HG03469 (cell line): ENCODE measurements around the gene FBXL17.
A peak's percentile ranks its signal among the peaks of the same experiment; 100 is the strongest.
"Not testable (repeated sequence)": the region's sequence is repeated elsewhere in the genome, so short reads cannot be mapped to it uniquely, and the experiment has no call there.

ENCODE experiments used
- ATAC-seq: cut with Tn5 transposase; IDR thresholded peaks from one replicate; pipeline ENCODE4 v1.9.1; 2021; ENCODE audit warnings: mild to moderate bottlenecking, moderate library complexity, moderate number of reproducible peaks; ENCODE audit not compliant: unreplicated experiment

Gene FBXL17

DNA sequence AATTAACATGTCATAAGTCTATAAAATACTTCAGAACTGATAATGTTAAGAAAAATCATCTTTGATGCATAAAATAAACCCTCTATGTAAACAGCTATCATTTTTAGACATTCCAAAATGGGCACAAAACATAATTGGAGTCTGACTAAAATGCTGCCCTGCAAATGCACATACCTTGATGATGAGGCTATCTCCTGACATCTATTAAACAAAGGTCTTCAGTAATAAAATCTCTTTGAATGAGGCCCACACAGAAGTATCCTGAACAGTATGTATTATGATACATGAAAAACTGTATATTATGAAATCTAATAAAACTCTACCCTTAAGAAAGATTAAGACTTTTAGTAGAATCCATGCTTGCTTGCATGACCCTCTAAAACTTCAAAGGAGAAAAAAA lies 66.1 kb downstream of the FBXL17 start:
- no peak for ATAC-seq

GRCh38 chr5:108312258-108312657 lies 69.6 kb downstream of the FBXL17 start:
- ATAC-seq = no peak

- no peak for ATAC-seq
Observed at GRCh38 chr5:108311682-108312081, 70.2 kb downstream of the FBXL17 start.

DNA sequence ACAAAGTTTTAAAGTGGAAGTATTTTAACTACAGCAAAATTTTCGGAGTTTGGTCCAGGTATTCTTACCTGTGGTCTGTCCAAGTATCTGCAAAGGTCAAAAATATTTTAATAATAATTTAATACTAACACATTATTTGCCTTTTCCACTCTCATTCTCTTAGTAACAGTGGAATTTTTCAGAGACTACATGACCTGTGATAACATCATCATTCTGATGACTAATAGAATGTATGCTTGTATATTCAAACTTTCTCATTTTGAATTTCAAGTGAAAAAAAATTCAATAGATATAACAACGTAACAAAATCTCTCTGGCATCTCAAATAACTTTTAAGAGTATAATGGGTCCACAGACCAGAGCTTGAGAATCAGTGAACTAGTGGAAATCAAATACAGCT lies 78.3 kb downstream of the FBXL17 start:
- ATAC-seq = no peak

DNA sequence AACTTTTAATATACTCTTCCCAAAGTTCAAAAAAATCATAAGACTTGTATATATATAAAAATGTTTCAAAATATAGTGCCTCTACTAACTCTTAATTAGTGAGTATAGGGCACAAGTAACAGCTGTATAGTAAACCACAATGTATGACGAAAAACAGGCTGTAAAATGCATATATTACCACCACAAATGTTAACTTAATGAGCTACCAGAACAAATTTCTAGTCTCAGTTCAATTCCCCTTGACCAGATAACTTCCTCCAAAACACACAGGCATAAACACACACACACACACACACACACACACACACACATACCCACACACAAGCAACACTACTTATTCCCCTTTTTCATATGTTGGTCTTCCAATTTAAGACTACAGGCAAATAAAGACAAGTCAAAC lies 78.8 kb downstream of the FBXL17 start:
- ATAC-seq = no peak

DNA sequence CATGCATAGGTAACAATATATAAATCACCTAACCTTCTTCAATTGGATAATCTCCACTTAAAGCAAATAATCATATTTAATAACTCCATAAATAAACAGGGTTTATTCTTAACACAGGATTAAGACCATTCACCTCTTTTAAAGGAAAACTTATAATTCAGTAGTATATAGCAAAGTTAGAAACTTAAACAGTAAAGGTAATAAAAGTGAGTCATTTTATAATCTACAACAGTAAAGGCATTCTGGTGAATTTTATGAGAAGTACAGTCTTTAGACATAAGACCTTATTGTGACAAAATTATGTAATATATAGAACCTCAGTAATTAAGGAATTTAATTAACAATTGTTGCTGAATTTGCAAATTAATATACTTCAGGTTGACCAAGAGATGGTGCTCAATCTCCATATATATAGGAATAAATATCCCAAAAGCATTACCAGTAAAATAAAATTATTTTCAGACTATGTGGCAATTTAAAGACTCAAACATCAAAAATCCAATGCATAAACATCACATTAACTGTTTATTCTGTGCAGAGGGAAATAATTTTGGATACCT lies 84.8 kb downstream of the FBXL17 start:
- no peak for ATAC-seq

- no peak for ATAC-seq
Observed at GRCh38 chr5:108295578-108296368, 86.1 kb downstream of the FBXL17 start.

- ATAC-seq = no peak
Observed at GRCh38 chr5:108280960-108281569, 100.8 kb downstream of the FBXL17 start.

DNA sequence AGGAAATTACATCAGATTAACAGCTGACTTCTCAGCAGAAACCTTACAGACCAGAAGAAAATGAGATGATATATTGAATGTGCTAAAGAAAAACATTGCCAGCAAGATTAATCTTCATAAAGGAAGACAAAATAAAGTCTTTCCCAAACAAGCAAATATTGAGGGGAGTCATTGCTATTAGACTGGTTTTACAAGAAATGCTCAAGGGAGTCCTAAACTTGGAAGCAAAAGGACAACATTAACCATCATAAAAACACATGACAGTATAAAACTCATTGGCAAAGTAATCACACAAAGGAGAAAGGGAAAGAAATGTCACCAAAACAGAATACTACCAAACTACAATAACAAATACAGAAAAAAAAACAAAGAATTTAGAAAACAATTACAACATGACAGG lies 101.7 kb downstream of the FBXL17 start:
- ATAC-seq = no peak

DNA sequence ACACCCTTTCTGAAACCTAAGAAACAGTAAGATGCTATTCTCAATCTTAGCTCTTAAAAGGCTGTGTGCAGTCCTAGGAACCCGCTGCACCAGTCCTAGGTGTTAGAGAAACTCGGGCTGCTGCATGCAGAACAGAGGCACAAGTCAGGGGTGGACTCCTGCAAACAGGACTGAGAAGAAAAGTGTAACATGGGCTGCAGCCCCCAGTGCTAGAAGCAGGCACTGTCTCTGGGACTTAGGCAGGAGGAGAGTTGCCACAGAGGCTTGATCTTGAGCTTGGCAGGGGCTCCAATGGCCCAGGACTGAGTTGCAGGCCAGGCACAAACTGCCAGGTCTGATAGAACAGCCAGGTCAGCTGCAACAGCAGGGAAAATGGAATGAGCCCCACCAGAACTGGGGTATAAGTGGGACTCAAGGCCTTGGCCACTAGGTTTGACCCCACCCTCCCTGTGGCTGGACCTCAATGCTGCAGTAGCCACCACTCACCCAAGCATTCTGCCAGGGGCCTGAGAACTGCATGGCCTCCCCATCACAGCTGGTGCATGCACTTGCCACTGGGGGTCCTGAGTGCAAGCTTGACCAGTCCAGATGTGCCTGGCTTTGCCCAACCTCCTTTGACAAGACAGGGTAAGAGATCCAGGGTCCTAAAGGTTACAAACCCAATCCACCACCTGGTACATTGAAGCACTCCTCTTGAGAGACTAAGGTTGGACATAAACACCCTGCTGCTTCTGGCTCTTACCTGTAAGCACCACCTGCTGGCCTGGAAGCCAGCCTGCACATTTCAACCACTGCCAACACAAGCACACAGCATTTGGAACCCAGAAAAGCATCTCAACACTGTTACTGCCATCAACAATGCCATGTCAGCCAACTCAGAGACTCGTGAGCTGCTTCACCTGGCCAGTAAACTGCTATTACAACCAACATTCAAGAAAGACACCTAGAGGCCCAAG lies 103.3 kb downstream of the FBXL17 start:
- no peak for ATAC-seq

DNA sequence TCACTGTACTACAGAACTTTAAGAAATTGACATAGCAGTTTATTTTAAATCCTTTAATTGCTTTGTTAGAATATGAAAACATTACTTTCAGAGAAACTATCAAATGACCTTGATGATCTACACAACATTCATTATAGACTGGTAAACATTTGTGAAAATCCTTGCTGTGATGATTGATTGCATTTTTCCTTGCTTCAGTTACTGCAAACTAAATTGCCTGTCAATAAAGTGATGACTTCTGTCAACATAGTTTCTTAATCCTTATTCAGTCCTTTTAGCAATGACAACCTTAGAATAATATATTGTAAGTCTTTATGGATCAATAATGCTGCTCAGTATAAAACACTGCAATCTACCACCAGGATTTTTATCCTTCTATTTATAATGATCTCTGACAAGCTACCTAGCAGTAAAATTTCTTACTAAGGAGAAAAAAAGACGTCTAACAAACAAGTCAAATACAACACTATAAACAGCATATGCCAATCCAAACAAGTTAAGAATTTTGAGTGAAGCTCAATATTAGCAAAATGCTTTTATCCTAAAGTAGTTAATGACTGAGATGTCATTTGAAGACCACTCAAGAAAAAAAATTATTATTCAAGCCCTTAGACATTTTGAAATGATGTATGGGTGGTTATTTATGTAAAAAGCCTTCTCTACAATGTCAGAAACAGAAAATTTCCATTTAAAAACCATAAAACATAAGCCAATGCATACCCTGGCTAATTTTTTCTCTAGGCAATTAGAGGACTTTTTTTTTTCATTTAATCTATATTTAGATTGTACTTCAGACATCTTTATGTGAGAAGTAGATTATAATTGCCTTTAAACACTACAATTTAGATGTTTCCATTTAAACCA lies 105.5 kb downstream of the FBXL17 start:
- ATAC-seq = no peak

DNA sequence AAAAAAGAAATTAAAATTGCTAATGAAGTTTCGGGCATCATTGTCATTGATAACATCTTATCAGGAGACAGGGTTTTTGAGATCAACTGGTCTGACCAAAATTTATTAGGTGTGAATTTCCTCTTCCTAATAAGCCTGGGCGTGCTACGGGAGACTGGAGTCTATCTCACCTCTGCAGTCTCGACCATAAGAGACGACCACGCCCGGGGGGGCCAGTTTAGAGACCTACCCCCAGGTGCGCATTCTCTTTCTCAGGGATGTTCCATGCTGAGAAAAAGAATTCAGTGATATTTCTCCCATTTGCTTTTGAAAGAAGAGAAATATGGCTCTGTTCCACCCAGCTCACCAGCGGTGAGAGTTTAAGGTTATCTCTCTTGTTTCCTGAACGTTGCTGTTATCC lies 107.8 kb downstream of the FBXL17 start:
- ATAC-seq = not testable (repeated sequence)

GRCh38 chr5:108271127-108271526 lies 110.8 kb downstream of the FBXL17 start:
- no peak for ATAC-seq

GRCh38 chr5:108266242-108266641 lies 115.7 kb downstream of the FBXL17 start:
- no peak for ATAC-seq

DNA sequence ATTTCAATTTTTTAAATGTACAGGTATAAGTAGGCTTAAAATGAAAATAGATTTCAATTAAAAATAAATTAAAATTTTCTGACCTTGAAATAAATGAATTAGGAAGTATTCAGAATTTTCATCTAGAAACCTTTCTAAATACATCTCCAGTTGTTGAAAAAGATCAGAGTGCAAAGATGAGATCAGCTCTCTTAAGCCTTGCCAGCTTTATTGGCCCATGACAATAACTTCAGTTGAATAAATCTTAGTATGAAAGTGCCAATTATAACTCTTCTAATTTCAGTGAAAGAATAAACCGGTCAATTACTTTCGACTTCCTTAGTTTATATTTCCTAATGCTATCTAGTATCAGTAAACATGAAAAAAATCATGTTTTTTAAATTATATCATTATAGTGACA lies 117.4 kb downstream of the FBXL17 start:
- ATAC-seq = no peak

DNA sequence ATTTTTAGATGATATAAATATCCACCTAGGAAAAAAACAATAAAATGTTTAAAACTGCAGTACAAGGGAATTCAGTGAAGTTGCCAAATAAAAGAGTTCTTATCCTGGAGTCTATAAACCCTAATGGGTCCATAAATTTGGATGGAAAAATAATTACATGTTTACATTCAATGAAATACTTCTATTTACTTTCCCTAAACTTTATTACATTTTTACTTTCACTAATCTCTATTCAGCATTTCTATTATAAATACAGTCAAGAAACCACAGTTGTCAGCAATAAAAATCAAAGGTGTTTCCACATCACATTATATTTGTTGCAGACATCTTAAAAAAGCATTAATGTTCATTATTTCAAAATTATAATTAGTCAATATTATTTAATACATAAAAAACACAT lies 118.6 kb downstream of the FBXL17 start:
- no peak for ATAC-seq

GRCh38 chr5:108260858-108261170 lies 121.1 kb downstream of the FBXL17 start:
- no peak for ATAC-seq

GRCh38 chr5:108260117-108260857 lies 121.6 kb downstream of the FBXL17 start:
- peak; percentile 92 for ATAC-seq

DNA sequence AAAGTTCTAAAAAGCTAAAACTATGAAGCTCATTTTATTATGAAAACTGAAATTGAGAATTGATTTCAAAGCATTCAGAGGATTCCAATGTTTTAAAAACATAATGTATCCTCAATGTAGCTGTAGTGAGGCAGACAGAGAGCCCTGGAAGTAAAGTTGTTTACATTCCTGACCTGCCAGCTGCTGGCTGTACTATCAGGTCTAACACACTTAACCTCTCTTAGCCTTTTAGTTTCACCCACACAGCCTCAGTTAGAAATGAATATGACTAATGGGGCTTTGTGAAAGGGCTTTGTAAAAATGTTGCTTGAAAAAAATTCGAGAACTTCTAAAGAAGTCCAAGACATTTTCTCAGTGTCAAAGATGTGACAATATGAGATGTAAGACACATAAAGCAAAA lies 122.6 kb downstream of the FBXL17 start:
- no peak for ATAC-seq

DNA sequence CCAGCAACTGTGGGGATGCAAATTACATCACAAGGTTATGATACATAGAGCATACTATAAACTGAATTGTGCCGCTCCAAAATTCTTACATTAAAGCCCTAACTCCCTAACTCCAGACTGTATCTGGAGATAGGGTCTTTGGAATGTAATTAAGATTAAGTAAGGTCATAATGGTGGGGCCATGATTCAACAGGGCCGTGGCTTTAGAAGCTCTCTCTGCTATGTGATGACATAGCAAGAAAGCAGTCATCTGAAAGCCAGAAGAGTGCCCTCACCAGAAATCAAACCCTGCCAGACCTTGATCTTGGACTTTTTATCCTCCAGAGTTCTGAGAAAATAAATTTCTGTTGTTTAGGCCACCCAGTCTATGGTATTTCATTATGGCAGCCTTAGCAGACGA lies 123.9 kb downstream of the FBXL17 start:
- no peak for ATAC-seq
